GM21619 (cell line): ENCODE results near the gene MAT2B.
"Not testable (repeated sequence)": the region's sequence is repeated elsewhere in the genome, so short reads cannot be mapped to it uniquely, and the experiment has no call there.

Experiments
- ATAC-seq: cut with Tn5 transposase; IDR thresholded peaks from one replicate; pipeline ENCODE4 v1.9.1; 2021; ENCODE audit not compliant: unreplicated experiment

MAT2B gene

GRCh38 chr5:163503106-163504078, 2.0 kb upstream of the MAT2B start:
- no peak for ATAC-seq

GRCh38 chr5:163504079-163504931, 1.1 kb upstream of the MAT2B start:
- no peak for ATAC-seq

GRCh38 chr5:163505049-163505367, 411 bp upstream of the MAT2B start:
- no peak for ATAC-seq

- peak; percentile 7 for ATAC-seq
These were observed 657 bp downstream of the MAT2B start for GRCh38 chr5:163506095-163506457.

- no peak for ATAC-seq
These were observed 1.3 kb downstream of the MAT2B start for GRCh38 chr5:163506726-163507125.

GRCh38 chr5:163508753-163509152, 3.3 kb downstream of the MAT2B start:
- no peak for ATAC-seq

GRCh38 chr5:163509291-163509951, 4.0 kb downstream of the MAT2B start:
- no peak for ATAC-seq

- ATAC-seq = no peak
These were observed 7.1 kb downstream of the MAT2B start for GRCh38 chr5:163512526-163512925.

- no peak for ATAC-seq
These were observed 19.7 kb downstream of the MAT2B start for GRCh38 chr5:163525096-163525495.

GRCh38 chr5:163529698-163530097, 24.3 kb downstream of the MAT2B start:
- no peak for ATAC-seq

- no peak for ATAC-seq
These were observed 25.9 kb downstream of the MAT2B start for GRCh38 chr5:163531272-163531671.

- ATAC-seq = no peak
These were observed 27.0 kb downstream of the MAT2B start for GRCh38 chr5:163532171-163533084.

- no peak for ATAC-seq
These were observed 27.8 kb downstream of the MAT2B start for GRCh38 chr5:163533223-163533622.

GRCh38 chr5:163534492-163535094, 29.2 kb downstream of the MAT2B start:
- ATAC-seq = no peak

- ATAC-seq = no peak
These were observed 29.9 kb downstream of the MAT2B start for GRCh38 chr5:163535290-163535689.

GRCh38 chr5:163536442-163536841, 31.0 kb downstream of the MAT2B start:
- not testable (repeated sequence) for ATAC-seq

GRCh38 chr5:163540696-163541095, 35.3 kb downstream of the MAT2B start:
- ATAC-seq = no peak

- no peak for ATAC-seq
These were observed 37.4 kb downstream of the MAT2B start for GRCh38 chr5:163542771-163543170.

GRCh38 chr5:163544041-163544440, 38.6 kb downstream of the MAT2B start:
- no peak for ATAC-seq

GRCh38 chr5:163544836-163545235, 39.4 kb downstream of the MAT2B start:
- no peak for ATAC-seq
